ENCODE data around the gene UIMC1. TPM values are rescaled to one million over a fixed set of nuclear protein-coding genes. Genes with fewer than 3 reads are reported as not detected.

UIMC1 gene
- total and polyA plus RNA-seq, 2 donors (not counting 1 experiment from before 2014, with no cell fraction given), result 49.2 to 98.1 TPM

DNA sequence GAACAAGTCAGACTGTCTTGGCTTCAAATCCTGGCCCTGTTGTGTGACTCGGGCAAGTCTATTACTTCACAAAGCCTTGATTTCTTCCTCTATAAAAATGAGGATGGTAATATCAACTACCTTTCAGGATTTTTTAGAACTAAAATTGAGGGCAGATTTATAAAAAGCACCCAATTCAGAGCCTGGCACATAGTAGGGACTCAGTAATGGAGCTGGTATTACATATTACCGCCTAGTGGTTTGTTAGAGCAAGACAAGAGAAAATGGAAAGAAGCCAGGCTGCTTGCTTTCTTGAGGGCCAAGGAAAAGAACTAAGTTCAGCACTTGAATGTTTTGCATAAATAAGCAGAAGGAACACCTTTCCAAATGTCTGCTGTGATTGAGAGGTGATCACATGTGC, 35.4 kb upstream of the UIMC1 start:
- Histone ChIP-seq H3K4me1 (ENCODE audit: control insufficient read depth in 2 of 2, insufficient read depth in 2 of 2, low read length in 2 of 2) (peaks cover 2 to 4% of the 10 kb centered on the region in 2 donors), H3K4me3 (ENCODE audit: control extremely low read depth in 1 of 5, extremely low read depth in 1 of 5, insufficient read depth in 1 of 5, low read depth in 2 of 5, low read length in 4 of 5) (no peak overlapping the region), H4K20me1 (ENCODE audit: control insufficient read depth, insufficient read depth, low read length, poor library complexity, severe bottlenecking) (peaks cover 8% of the 10 kb centered on the region), H3K27me3 (replicated peaks in 1 of 4; ENCODE audit: control extremely low read depth in 1 of 4, control insufficient read depth in 3 of 4, insufficient read depth in 4 of 4, low read length in 3 of 4) (no peaks in the 10 kb centered on the region), H3K9me3 (ENCODE audit: control extremely low read depth in 1 of 3, control insufficient read depth in 2 of 3, insufficient read depth in 1 of 3, low read length in 2 of 3) (no peaks in the 10 kb centered on the region), H3K27ac (ENCODE audit: low read length in 2 of 2) (no peak overlapping the region), H3K79me2 (ENCODE audit: control insufficient read depth, insufficient read depth, low read length) (peaks cover 29% of the 10 kb centered on the region), H3K36me3 (replicated peaks in 1 of 2; ENCODE audit: control extremely low read depth in 1 of 2, control insufficient read depth in 1 of 2, extremely low read depth in 1 of 2, insufficient read depth in 2 of 2, low read length in 1 of 2) (peaks cover 1 to 46% of the 10 kb centered on the region in 2 experiments), H3K4me2 (replicated peaks; ENCODE audit: low read depth, low read length, poor library complexity, severe bottlenecking) (no peak overlapping the region), H3K9ac (ENCODE audit: low read length) (no peak overlapping the region), H2AFZ (ENCODE audit: insufficient read depth, low read depth, low read length, poor library complexity, severe bottlenecking) (no peak overlapping the region)
- DNase-seq (no peak), ATAC-seq (ENCODE audit: low read depth) (no peak)
- WGBS (ENCODE audit: insufficient coverage), result 100% methylated on average over 1 of the region's 2 CpGs
- Mint-ChIP-seq H3K27me3 (no peaks in the 10 kb centered on the region), H3K27ac (no peak overlapping the region), H3K4me3 (no peak overlapping the region), H3K9me3 (ENCODE audit: insufficient read depth) (no peaks in the 10 kb centered on the region), H3K4me1 (peaks cover 1% of the 10 kb centered on the region)
- POLR2A ChIA-PET, result no interaction called here
- intact Hi-C loops (cut with micrococcal nuclease), result no loop called here
- TF ChIP-seq EZH2 (IDR thresholded peaks at IDR 0.05; ENCODE audit: borderline replicate concordance, insufficient read depth, low read depth, low read length, poor library complexity, severe bottlenecking), result no peak
- no peak for TF ChIP-seq CTCF (IDR thresholded peaks at IDR 0.05)
- CTCF ChIA-PET, result interaction anchor here (1.4 kb wide), 1 partner anchor 29 kb away, joined by 5 read pairs; no protein-coding TSS in a partner anchor

GRCh38 chr5:177040814-177041420, 34.3 kb upstream of the UIMC1 start:
- TF ChIP-seq CTCF (IDR thresholded peaks at IDR 0.05) (no peak), EZH2 (IDR thresholded peaks at IDR 0.05; ENCODE audit: borderline replicate concordance, insufficient read depth, low read depth, low read length, poor library complexity, severe bottlenecking) (no peak)
- Histone ChIP-seq H4K20me1 (ENCODE audit: control insufficient read depth, insufficient read depth, low read length, poor library complexity, severe bottlenecking) (peaks cover 13% of the 10 kb centered on the region), H3K36me3 (replicated peaks in 1 of 2; ENCODE audit: control extremely low read depth in 1 of 2, control insufficient read depth in 1 of 2, extremely low read depth in 1 of 2, insufficient read depth in 2 of 2, low read length in 1 of 2) (peaks cover 1 to 53% of the 10 kb centered on the region in 2 experiments), H3K4me3 (ENCODE audit: control extremely low read depth in 1 of 5, extremely low read depth in 1 of 5, insufficient read depth in 1 of 5, low read depth in 2 of 5, low read length in 4 of 5) (no peak overlapping the region), H3K27ac (ENCODE audit: low read length in 2 of 2) (no peak overlapping the region), H3K4me2 (replicated peaks; ENCODE audit: low read depth, low read length, poor library complexity, severe bottlenecking) (no peak overlapping the region), H3K9ac (ENCODE audit: low read length) (no peak overlapping the region), H2AFZ (ENCODE audit: insufficient read depth, low read depth, low read length, poor library complexity, severe bottlenecking) (no peak overlapping the region), H3K4me1 (ENCODE audit: control insufficient read depth in 2 of 2, insufficient read depth in 2 of 2, low read length in 2 of 2) (peaks cover 2 to 4% of the 10 kb centered on the region in 2 donors), H3K79me2 (ENCODE audit: control insufficient read depth, insufficient read depth, low read length) (peaks cover 39% of the 10 kb centered on the region), H3K27me3 (replicated peaks in 1 of 4; ENCODE audit: control extremely low read depth in 1 of 4, control insufficient read depth in 3 of 4, insufficient read depth in 4 of 4, low read length in 3 of 4) (no peaks in the 10 kb centered on the region), H3K9me3 (ENCODE audit: control extremely low read depth in 1 of 3, control insufficient read depth in 2 of 3, insufficient read depth in 1 of 3, low read length in 2 of 3) (no peaks in the 10 kb centered on the region)
- intact Hi-C loops (cut with micrococcal nuclease), result no loop called here
- ChIA-PET CTCF (no interaction called here), POLR2A (no interaction called here)
- ATAC-seq (ENCODE audit: low read depth), result no peak
- WGBS (ENCODE audit: insufficient coverage), result 100% methylated on average over 2 of the region's 3 CpGs
- no peaks in the 10 kb centered on the region for H3K9me3 Mint-ChIP-seq (ENCODE audit: insufficient read depth)
- no peak for DNase-seq
- peaks cover 7% of the 10 kb centered on the region for H3K4me1 Mint-ChIP-seq
- H3K27me3 Mint-ChIP-seq, result no peaks in the 10 kb centered on the region
- H3K4me3 Mint-ChIP-seq, result no peak overlapping the region
- no peak overlapping the region for H3K27ac Mint-ChIP-seq

Measured in B cell (primary cell).